T-cell (primary cell): ENCODE data around the gene SLN. TPM values are rescaled to one million over a fixed set of nuclear protein-coding genes. Genes with fewer than 3 reads are reported as not detected.

Experiments used
- ATAC-seq, 4 experiments: fragments of 200-7000 bp in 3 of 4; fragments of 150-1000 bp in 1 of 4; cut with Tn5 transposase; replicated peaks in 1 of 4; 1 replicate in 3 of 4; 2 replicates in 1 of 4; pipeline ENCODE4 v1.10.0; 2021; ENCODE audit warnings: moderate library complexity in 3 of 4, mild to moderate bottlenecking in 2 of 4, moderate number of reproducible peaks in 1 of 4
- CTCF ChIA-PET, 2 donors: fragments of 300-600 bp; sonication (Branson Sonifier 250); formaldehyde crosslinking; loops; one replicate each; lab custom pipeline; 2022; ENCODE audit warnings: antibody characterized with exemption in 2 of 2; lab: Charles Lee
- POLR2A ChIA-PET, 2 donors: fragments of 300-600 bp; sonication (Branson Sonifier 250); formaldehyde crosslinking; loops; one replicate each; lab custom pipeline; 2022; ENCODE audit warnings: antibody characterized with exemption in 2 of 2; lab: Charles Lee
- DNase-seq, 35 experiments: peaks; one replicate each; pipeline versions ENCODE4 v3.0.0 to v3.0.0-alpha.2; 2013 to 2023
- H3K27ac ChIP-seq: one replicate; pipeline ENCODE4 v1.5.1; 2013; ENCODE audit warnings: low read length
- H3K27me3 ChIP-seq, 2 experiments: replicated peaks in 1 of 2; 1 replicate in 1 of 2; 2 replicates in 1 of 2; pipeline versions ENCODE4 v1.6.1 to v1.7.0; 2013; ENCODE audit warnings: low read length in 1 of 2, mixed read lengths in 1 of 2; ENCODE audit not compliant: control insufficient read depth in 2 of 2, insufficient read depth in 2 of 2; ENCODE audit errors: extremely low read depth in 1 of 2
- H3K36me3 ChIP-seq, 2 donors: 1 replicate in 1 of 2; 2 replicates in 1 of 2; pipeline versions ENCODE4 v1.6.1 to v1.7.0; 2013; ENCODE audit warnings: low read length in 1 of 2; ENCODE audit not compliant: control insufficient read depth in 2 of 2, insufficient read depth in 1 of 2; ENCODE audit errors: extremely low read depth in 1 of 2
- H3K4me1 ChIP-seq, 2 experiments: 1 replicate in 1 of 2; 2 replicates in 1 of 2; pipeline versions ENCODE4 v1.6.1 to v1.7.0; 2013; ENCODE audit warnings: low read length in 2 of 2, mixed read lengths in 1 of 2; ENCODE audit not compliant: insufficient read depth in 2 of 2, control insufficient read depth in 1 of 2; ENCODE audit errors: extremely low read depth in 1 of 2
- H3K4me3 ChIP-seq, 2 donors: 1 replicate in 1 of 2; 2 replicates in 1 of 2; pipeline versions ENCODE4 v1.5.1 to v1.7.0; 2013; ENCODE audit warnings: mild to moderate bottlenecking in 2 of 2, low read length in 1 of 2, moderate library complexity in 1 of 2; ENCODE audit not compliant: control insufficient read depth in 1 of 2; ENCODE audit errors: extremely low read depth in 1 of 2
- H3K9me3 ChIP-seq: 2 replicates; pipeline ENCODE4 v1.7.0; 2013
- H3K27ac Mint-ChIP-seq, 2 donors: one replicate each; pipeline ENCODE4 v1.8.0; 2020 to 2021; ENCODE audit warnings: mild to moderate bottlenecking in 2 of 2, mixed read lengths in 2 of 2
- H3K27me3 Mint-ChIP-seq, 2 donors: one replicate each; pipeline ENCODE4 v1.8.0; 2021 to 2022; ENCODE audit warnings: mixed read lengths in 2 of 2
- H3K36me3 Mint-ChIP-seq: one replicate; pipeline ENCODE4 v1.8.0; 2021; ENCODE audit warnings: mixed read lengths
- H3K4me1 Mint-ChIP-seq, 3 donors: one replicate each; pipeline ENCODE4 v1.8.0; 2020 to 2022; ENCODE audit warnings: mixed read lengths in 3 of 3, mild to moderate bottlenecking in 1 of 3
- H3K4me3 Mint-ChIP-seq, 3 donors: one replicate each; pipeline ENCODE4 v1.8.0; 2020 to 2022; ENCODE audit warnings: mild to moderate bottlenecking in 3 of 3, mixed read lengths in 3 of 3, moderate library complexity in 3 of 3
- H3K9me3 Mint-ChIP-seq, 3 donors: one replicate each; pipeline ENCODE4 v1.8.0; 2020 to 2022; ENCODE audit warnings: mixed read lengths in 3 of 3
- WGBS: methylation state at CpG from one replicate; pipeline ENCODE4 v1.1.5; 2013; ENCODE audit warnings: missing lambda C conversion rate; ENCODE audit not compliant: insufficient coverage; 5-methylcytosine and 5-hydroxymethylcytosine counted together
- total RNA-seq, 35 experiments: library from RNA in 6 of 35; stranded (reverse) in 6 of 35; fragments of 120-200 nt in 1 of 35; gene quantifications; one replicate each; pipeline versions ENCODE4 v1.2.1 to v1.2.4 and lab custom pipeline; 2013 to 2026

SLN gene
- total RNA-seq, 5 donors from 2014 or later (not counting 1 experiment from before 2014, with no cell fraction given): not detected

GRCh38 chr11:107702723-107703122, 9.1 kb downstream of the SLN start:
- Mint-ChIP-seq H3K9me3 (no peaks in the 10 kb centered on the region), H3K36me3 (no peaks in the 10 kb centered on the region), H3K27ac (no peak overlapping the region), H3K4me1 (no peaks in the 10 kb centered on the region), H3K27me3 (peaks cover 20 to 33% of the 10 kb centered on the region in 2 donors), H3K4me3 (no peak overlapping the region)
- no peak overlapping the region for H3K27ac ChIP-seq
- POLR2A ChIA-PET: no interaction called here
- DNase-seq: no peak
- H3K4me1 ChIP-seq: no peaks in the 10 kb centered on the region
- H3K27me3 ChIP-seq: peaks cover 0 to 7% of the 10 kb centered on the region in 2 experiments
- WGBS: 20% methylated on average over 2 of the region's 2 CpGs
- ATAC-seq: no peak
- no peak overlapping the region for H3K4me3 ChIP-seq
- CTCF ChIA-PET: interaction anchor here in 1 of 2 donors (0.8 to 0.9 kb wide), 2 partner anchors 13 to 16 kb away, joined by 3 read pairs; no protein-coding TSS in a partner anchor
- no peaks in the 10 kb centered on the region for H3K36me3 ChIP-seq
- H3K9me3 ChIP-seq: no peaks in the 10 kb centered on the region

- H3K4me1 ChIP-seq: no peaks in the 10 kb centered on the region
- Mint-ChIP-seq H3K9me3 (no peaks in the 10 kb centered on the region), H3K27me3 (peaks cover 17 to 31% of the 10 kb centered on the region in 2 donors), H3K27ac (no peak overlapping the region), H3K36me3 (no peaks in the 10 kb centered on the region), H3K4me1 (no peaks in the 10 kb centered on the region), H3K4me3 (no peak overlapping the region)
- H3K4me3 ChIP-seq: no peak overlapping the region
- no peak overlapping the region for H3K27ac ChIP-seq
- DNase-seq (no peak), ATAC-seq (no peak)
- peaks cover 0 to 9% of the 10 kb centered on the region in 2 experiments for H3K27me3 ChIP-seq
- WGBS: 90% methylated on average over 4 of the region's 7 CpGs
- no peaks in the 10 kb centered on the region for H3K9me3 ChIP-seq
- ChIA-PET POLR2A (no interaction called here), CTCF (interaction anchor here in 1 of 2 donors (0.8 to 0.9 kb wide), 2 partner anchors 13 to 16 kb away, joined by 3 read pairs; no protein-coding TSS in a partner anchor)
- no peaks in the 10 kb centered on the region for H3K36me3 ChIP-seq
Observed at GRCh38 chr11:107702109-107702660, 9.7 kb downstream of the SLN start.

GRCh38 chr11:107699371-107700285, 12.2 kb downstream of the SLN start:
- ChIA-PET CTCF (interaction anchor here in 1 of 2 donors (1.0 kb wide), 1 partner anchor 8 kb away, joined by 3 read pairs; no protein-coding TSS in a partner anchor), POLR2A (no interaction called here)
- Histone ChIP-seq H3K27ac (no peak overlapping the region), H3K4me3 (no peak overlapping the region), H3K36me3 (no peaks in the 10 kb centered on the region), H3K9me3 (no peaks in the 10 kb centered on the region), H3K4me1 (no peaks in the 10 kb centered on the region), H3K27me3 (peaks cover 0 to 9% of the 10 kb centered on the region in 2 experiments)
- Mint-ChIP-seq H3K27me3 (peaks cover 22 to 35% of the 10 kb centered on the region in 2 donors), H3K27ac (no peak overlapping the region), H3K36me3 (no peaks in the 10 kb centered on the region), H3K9me3 (no peaks in the 10 kb centered on the region), H3K4me3 (no peak overlapping the region), H3K4me1 (no peaks in the 10 kb centered on the region)
- 86% methylated on average over 10 of the region's 15 CpGs for WGBS
- DNase-seq (no peak), ATAC-seq (no peak)

- DNase-seq (no peak), ATAC-seq (no peak)
- WGBS: 100% methylated on average over 1 of the region's 6 CpGs
- Mint-ChIP-seq H3K4me3 (no peak overlapping the region), H3K27me3 (peaks cover 26 to 27% of the 10 kb centered on the region in 2 donors), H3K9me3 (no peaks in the 10 kb centered on the region), H3K36me3 (no peaks in the 10 kb centered on the region), H3K4me1 (no peaks in the 10 kb centered on the region), H3K27ac (no peak overlapping the region)
- no peak overlapping the region for H3K27ac ChIP-seq
- peaks cover 0 to 13% of the 10 kb centered on the region in 2 experiments for H3K27me3 ChIP-seq
- no peaks in the 10 kb centered on the region for H3K36me3 ChIP-seq
- H3K4me1 ChIP-seq: no peaks in the 10 kb centered on the region
- POLR2A ChIA-PET: no interaction called here
- CTCF ChIA-PET: interaction anchor here in 1 of 2 donors (1.0 kb wide), 1 partner anchor 120 kb away, joined by 14 read pairs; no protein-coding TSS in a partner anchor
- H3K4me3 ChIP-seq: no peak overlapping the region
- H3K9me3 ChIP-seq: no peaks in the 10 kb centered on the region
Observed at GRCh38 chr11:107697291-107697690, 14.6 kb downstream of the SLN start.

GRCh38 chr11:107696140-107696539, 15.7 kb downstream of the SLN start:
- H3K36me3 ChIP-seq: no peaks in the 10 kb centered on the region
- no CpG with 5 or more reads among the region's 1 CpG for WGBS
- POLR2A ChIA-PET: interaction anchor here in 1 of 2 donors (0.5 kb wide), 1 partner anchor 192 kb away, joined by 3 read pairs; no protein-coding TSS in a partner anchor
- DNase-seq: no peak
- H3K9me3 Mint-ChIP-seq: no peaks in the 10 kb centered on the region
- no peak overlapping the region for H3K27ac ChIP-seq
- no peaks in the 10 kb centered on the region for H3K4me1 ChIP-seq
- ATAC-seq: no peak
- H3K27me3 ChIP-seq: peaks cover 0 to 13% of the 10 kb centered on the region in 2 experiments
- no peak overlapping the region for H3K4me3 Mint-ChIP-seq
- no peak overlapping the region for H3K4me3 ChIP-seq
- no peak overlapping the region for H3K27ac Mint-ChIP-seq
- CTCF ChIA-PET: no interaction called here
- no peaks in the 10 kb centered on the region for H3K4me1 Mint-ChIP-seq
- H3K27me3 Mint-ChIP-seq: peaks cover 32 to 34% of the 10 kb centered on the region in 2 donors
- no peaks in the 10 kb centered on the region for H3K36me3 Mint-ChIP-seq
- H3K9me3 ChIP-seq: no peaks in the 10 kb centered on the region

GRCh38 chr11:107695446-107695845, 16.4 kb downstream of the SLN start:
- H3K27ac Mint-ChIP-seq: no peak overlapping the region
- WGBS: no CpG with 5 or more reads among the region's 1 CpG
- no peaks in the 10 kb centered on the region for H3K36me3 Mint-ChIP-seq
- peaks cover 29 to 38% of the 10 kb centered on the region in 2 donors for H3K27me3 Mint-ChIP-seq
- Histone ChIP-seq H3K36me3 (no peaks in the 10 kb centered on the region), H3K4me3 (no peak overlapping the region), H3K9me3 (no peaks in the 10 kb centered on the region), H3K27ac (no peak overlapping the region), H3K27me3 (peaks cover 0 to 8% of the 10 kb centered on the region in 2 experiments), H3K4me1 (no peaks in the 10 kb centered on the region)
- ATAC-seq (no peak), DNase-seq (no peak)
- ChIA-PET CTCF (no interaction called here), POLR2A (no interaction called here)
- H3K4me3 Mint-ChIP-seq: no peak overlapping the region
- H3K4me1 Mint-ChIP-seq: no peaks in the 10 kb centered on the region
- no peaks in the 10 kb centered on the region for H3K9me3 Mint-ChIP-seq
